Trophoblast cell (in vitro differentiated cells and primary cell): ENCODE data around the gene ABCA3.
A peak's percentile ranks its signal among the peaks of the same experiment; 100 is the strongest.

Source experiments
- DNase-seq, 2 donors: peaks; one replicate each; pipeline ENCODE4 v3.0.0-alpha.2; 2016
- H2AFZ ChIP-seq: 2 replicates; pipeline ENCODE4 v1.6.1; 2013; ENCODE audit warnings: low read length, moderate library complexity, mild to moderate bottlenecking; ENCODE audit not compliant: insufficient read depth, poor library complexity
- H2AK5ac ChIP-seq: 2 replicates; pipeline ENCODE4 v1.6.1; 2013; ENCODE audit warnings: mild to moderate bottlenecking, low read length
- H2BK120ac ChIP-seq: 2 replicates; pipeline ENCODE4 v1.6.1; 2013; ENCODE audit warnings: low read length, mild to moderate bottlenecking, moderate library complexity; ENCODE audit not compliant: insufficient read depth, poor library complexity
- H2BK12ac ChIP-seq: 2 replicates; pipeline ENCODE4 v1.6.1; 2013; ENCODE audit warnings: mild to moderate bottlenecking, low read length, moderate library complexity
- H2BK5ac ChIP-seq: 2 replicates; pipeline ENCODE4 v1.6.1; 2013; ENCODE audit warnings: low read length, low read depth, moderate library complexity, mild to moderate bottlenecking; ENCODE audit not compliant: poor library complexity
- H3K14ac ChIP-seq: 2 replicates; pipeline ENCODE4 v1.6.1; 2013; ENCODE audit warnings: mild to moderate bottlenecking, low read length
- H3K18ac ChIP-seq: 2 replicates; pipeline ENCODE4 v1.6.1; 2013; ENCODE audit warnings: mild to moderate bottlenecking, low read length
- H3K23ac ChIP-seq: 2 replicates; pipeline ENCODE4 v1.6.1; 2013; ENCODE audit warnings: low read length
- H3K27ac ChIP-seq: 2 replicates; pipeline ENCODE4 v1.5.1; 2013; ENCODE audit warnings: low read depth, mild to moderate bottlenecking, inconsistent platforms, low read length, moderate library complexity
- H3K27me3 ChIP-seq: 2 replicates; pipeline ENCODE4 v1.6.1; 2013; ENCODE audit warnings: inconsistent platforms, mild to moderate bottlenecking, low read length, moderate library complexity; ENCODE audit not compliant: insufficient read depth
- H3K36me3 ChIP-seq, 2 experiments: 1 replicate in 1 of 2; 2 replicates in 1 of 2; pipeline ENCODE4 v1.6.1; 2013; ENCODE audit warnings: low read length in 2 of 2, mild to moderate bottlenecking in 2 of 2, moderate library complexity in 1 of 2; ENCODE audit not compliant: insufficient read depth in 2 of 2, control insufficient read depth in 1 of 2
- H3K4ac ChIP-seq: 2 replicates; pipeline ENCODE4 v1.6.1; 2013; ENCODE audit warnings: low read depth, mild to moderate bottlenecking, low read length, moderate library complexity
- H3K4me1 ChIP-seq, 2 experiments: 1 replicate in 1 of 2; 2 replicates in 1 of 2; pipeline ENCODE4 v1.6.1; 2013; ENCODE audit warnings: low read length in 2 of 2, mild to moderate bottlenecking in 2 of 2, moderate library complexity in 1 of 2; ENCODE audit not compliant: insufficient read depth in 2 of 2, control insufficient read depth in 1 of 2
- H3K4me2 ChIP-seq: 2 replicates; pipeline ENCODE4 v1.6.1; 2013; ENCODE audit warnings: inconsistent platforms, mild to moderate bottlenecking, low read length, moderate library complexity
- H3K4me3 ChIP-seq: 2 replicates; pipeline ENCODE4 v1.5.1; 2013; ENCODE audit warnings: mild to moderate bottlenecking, low read depth, low read length, inconsistent platforms
- H3K79me1 ChIP-seq: one replicate; pipeline ENCODE4 v1.6.1; 2013; ENCODE audit warnings: low read length
- H3K79me2 ChIP-seq: 2 replicates; pipeline ENCODE4 v1.6.1; 2013; ENCODE audit warnings: low read length, mild to moderate bottlenecking; ENCODE audit not compliant: control insufficient read depth, insufficient read depth, poor library complexity
- H3K9ac ChIP-seq: 2 replicates; pipeline ENCODE4 v1.6.1; 2013; ENCODE audit warnings: mild to moderate bottlenecking, low read length
- H3K9me3 ChIP-seq: 2 replicates; pipeline ENCODE4 v1.6.1; 2013; ENCODE audit warnings: low read depth, mild to moderate bottlenecking, control low read depth, inconsistent platforms, low read length; ENCODE audit not compliant: insufficient read depth
- H4K12ac ChIP-seq: 2 replicates; pipeline ENCODE4 v1.6.1; 2013; ENCODE audit warnings: low read depth, mild to moderate bottlenecking, low read length, moderate library complexity
- H4K8ac ChIP-seq: 2 replicates; pipeline ENCODE4 v1.6.1; 2013; ENCODE audit warnings: low read depth, mild to moderate bottlenecking, low read length, moderate library complexity
- H4K91ac ChIP-seq: one replicate; pipeline ENCODE4 v1.6.1; 2013; ENCODE audit warnings: low read depth, mild to moderate bottlenecking, low read length, moderate library complexity
- WGBS: extraction: QIAGEN DNeasy Blood & Tissue Kit; methylation state at CpG from one replicate; pipeline ENCODE4 v1.1.7; 2013; ENCODE audit warnings: missing lambda C conversion rate; ENCODE audit not compliant: insufficient read length, insufficient coverage; ENCODE audit errors: extremely low coverage; 5-methylcytosine and 5-hydroxymethylcytosine counted together

Gene ABCA3

GRCh38 chr16:2236337-2237101 lies 104.0 kb downstream of the ABCA3 start, which contains the start of gene DNASE1L2:
Gene DNASE1L2, plus strand, starts transcription at chr16:2236444. Its CDS starts 373 bp downstream, at chr16:2236817.
- H2AFZ ChIP-seq, result no peak within 1 kb of the TSS
- H3K36me3 ChIP-seq, result peaks cover 52% of the 10 kb centered on the region in 2 experiments
- H2BK5ac ChIP-seq, result no peak within 1 kb of the TSS
- no peak within 1 kb of the TSS for H4K12ac ChIP-seq
- H2BK120ac ChIP-seq, result no peak within 1 kb of the TSS
- H2AK5ac ChIP-seq, result no peak within 1 kb of the TSS
- no peaks in the 10 kb centered on the region for H3K79me2 ChIP-seq
- H3K27ac ChIP-seq, result no peak within 1 kb of the TSS
- no peak within 1 kb of the TSS for H3K14ac ChIP-seq
- no peak within 1 kb of the TSS for H3K18ac ChIP-seq
- peaks cover 13 to 16% of the 10 kb centered on the region in 2 experiments for H3K4me1 ChIP-seq
- H2BK12ac ChIP-seq, result no peak within 1 kb of the TSS
- no peaks in the 10 kb centered on the region for H3K79me1 ChIP-seq
- H4K91ac ChIP-seq, result no peak within 1 kb of the TSS
- H3K4me2 ChIP-seq, result peak within 1 kb of the TSS; percentile 66
- peaks cover 21% of the 10 kb centered on the region for H3K27me3 ChIP-seq
- H4K8ac ChIP-seq, result no peak within 1 kb of the TSS
- no CpG with 5 or more reads among the region's 64 CpGs for WGBS
- peaks cover 5% of the 10 kb centered on the region for H3K9me3 ChIP-seq
- DNase-seq, result peak in 1 of 2 donors; percentile 39
- H3K4ac ChIP-seq, result no peak within 1 kb of the TSS
- H3K4me3 ChIP-seq, result no peak within 1 kb of the TSS
- no peak within 1 kb of the TSS for H3K23ac ChIP-seq
- H3K9ac ChIP-seq, result no peak within 1 kb of the TSS

DNA sequence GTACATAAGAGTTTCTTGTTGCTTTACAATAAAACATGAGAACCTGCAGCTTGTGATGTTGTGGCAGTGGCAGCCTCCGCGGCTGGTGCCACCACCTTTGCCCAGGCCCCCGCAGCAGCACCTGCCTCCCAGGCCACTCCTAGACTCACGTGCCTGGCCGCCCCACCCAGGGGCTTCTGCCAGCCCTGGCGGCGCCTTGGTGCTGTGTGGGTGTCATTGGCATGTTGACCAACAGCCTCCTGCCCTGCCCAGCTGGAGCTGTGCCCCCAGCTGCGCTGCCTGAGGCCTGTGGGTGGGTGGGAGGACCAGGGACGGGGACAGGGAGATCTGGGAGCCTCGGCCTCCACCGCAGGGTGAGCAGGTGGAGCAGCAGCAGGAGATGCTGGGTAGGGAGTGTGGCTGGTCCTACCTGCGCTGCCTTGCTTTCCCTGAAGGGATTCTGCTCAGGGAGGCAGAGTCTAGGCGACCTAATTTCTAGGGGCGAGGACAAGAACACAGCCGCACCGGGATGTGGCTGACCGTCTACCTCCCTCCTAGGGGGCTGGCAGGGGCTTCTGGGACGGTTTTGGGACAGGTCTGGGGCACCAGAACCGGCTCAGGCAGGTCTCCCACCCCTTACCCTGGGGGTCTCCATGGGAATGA lies 104.7 kb downstream of the ABCA3 start:
- H2AK5ac ChIP-seq, result no peak overlapping the region
- no peak overlapping the region for H3K23ac ChIP-seq
- DNase-seq, result no peak
- H3K14ac ChIP-seq, result no peak overlapping the region
- peaks cover 5% of the 10 kb centered on the region for H3K9me3 ChIP-seq
- H3K4me2 ChIP-seq, result no peak overlapping the region
- H3K79me2 ChIP-seq, result no peaks in the 10 kb centered on the region
- no peak overlapping the region for H3K27ac ChIP-seq
- no peak overlapping the region for H3K4me3 ChIP-seq
- H3K79me1 ChIP-seq, result no peaks in the 10 kb centered on the region
- H2BK120ac ChIP-seq, result no peak overlapping the region
- WGBS, result no CpG with 5 or more reads among the region's 19 CpGs
- no peak overlapping the region for H3K9ac ChIP-seq
- no peak overlapping the region for H2BK12ac ChIP-seq
- H4K91ac ChIP-seq, result no peak overlapping the region
- no peak overlapping the region for H3K4ac ChIP-seq
- H3K27me3 ChIP-seq, result peaks cover 21% of the 10 kb centered on the region
- no peak overlapping the region for H4K12ac ChIP-seq
- H2AFZ ChIP-seq, result no peak overlapping the region
- no peak overlapping the region for H3K18ac ChIP-seq
- peaks cover 53 to 56% of the 10 kb centered on the region in 2 experiments for H3K36me3 ChIP-seq
- H4K8ac ChIP-seq, result no peak overlapping the region
- peaks cover 13 to 17% of the 10 kb centered on the region in 2 experiments for H3K4me1 ChIP-seq
- no peak overlapping the region for H2BK5ac ChIP-seq

- WGBS, result no CpG with 5 or more reads among the region's 28 CpGs
- Histone ChIP-seq H3K18ac (no peak overlapping the region), H4K91ac (no peak overlapping the region), H2AK5ac (no peak overlapping the region), H3K23ac (no peak overlapping the region), H3K27ac (no peak overlapping the region), H3K4me3 (no peak overlapping the region), H3K79me2 (no peaks in the 10 kb centered on the region), H3K79me1 (no peaks in the 10 kb centered on the region), H3K9ac (no peak overlapping the region), H4K8ac (no peak overlapping the region), H4K12ac (no peak overlapping the region), H3K14ac (no peak overlapping the region), H2BK120ac (no peak overlapping the region), H3K27me3 (peaks cover 21% of the 10 kb centered on the region), H3K36me3 (peaks cover 56 to 62% of the 10 kb centered on the region in 2 experiments), H3K4me2 (no peak overlapping the region), H2AFZ (no peak overlapping the region), H3K4ac (no peak overlapping the region), H2BK12ac (no peak overlapping the region), H2BK5ac (no peak overlapping the region), H3K9me3 (peaks cover 5% of the 10 kb centered on the region), H3K4me1 (peaks cover 13 to 17% of the 10 kb centered on the region in 2 experiments)
- no peak for DNase-seq
These were observed 105.3 kb downstream of the ABCA3 start for GRCh38 chr16:2235234-2235651.

GRCh38 chr16:2234813-2235170 lies 105.7 kb downstream of the ABCA3 start:
- Histone ChIP-seq H2BK120ac (no peak overlapping the region), H3K9ac (no peak overlapping the region), H3K79me1 (no peaks in the 10 kb centered on the region), H3K27ac (no peak overlapping the region), H4K8ac (no peak overlapping the region), H3K4me2 (no peak overlapping the region), H3K36me3 (peaks cover 58 to 64% of the 10 kb centered on the region in 2 experiments), H3K18ac (no peak overlapping the region), H3K9me3 (peaks cover 5% of the 10 kb centered on the region), H2AFZ (no peak overlapping the region), H3K23ac (no peak overlapping the region), H2BK12ac (no peak overlapping the region), H3K14ac (no peak overlapping the region), H4K12ac (no peak overlapping the region), H3K79me2 (no peaks in the 10 kb centered on the region), H2AK5ac (no peak overlapping the region), H3K4me3 (no peak overlapping the region), H4K91ac (no peak overlapping the region), H3K4me1 (peaks cover 13 to 17% of the 10 kb centered on the region in 2 experiments), H2BK5ac (no peak overlapping the region), H3K4ac (no peak overlapping the region), H3K27me3 (peaks cover 21% of the 10 kb centered on the region)
- no peak for DNase-seq
- no CpG with 5 or more reads among the region's 18 CpGs for WGBS
